OCI-LY7 (cell line): ENCODE measurements around the gene COL11A2. TPM values are rescaled to one million over a fixed set of nuclear protein-coding genes. Genes with fewer than 3 reads are reported as not detected.
"Not testable (repeated sequence)": the region's sequence is repeated elsewhere in the genome, so short reads cannot be mapped to it uniquely, and the experiment has no call there.

Experiments
- BruUV-seq: library from RNA; stranded (reverse); fragments of 400-500 nt; replicated peaks from 2 replicates; lab custom pipeline; 2021; lab: Mats Ljungman, UMichigan
- CTCF ChIA-PET: fragments of 300-600 bp; sonication (Branson Sonifier 250); formaldehyde crosslinking; loops from one replicate; lab custom pipeline; 2022; ENCODE audit warnings: antibody characterized with exemption; ENCODE audit not compliant: unreplicated experiment; lab: Charles Lee
- POLR2A ChIA-PET: fragments of 300-600 bp; sonication (Branson Sonifier 250); formaldehyde crosslinking; loops from one replicate; lab custom pipeline; 2022; ENCODE audit warnings: antibody characterized with exemption; lab: Charles Lee
- DNase-seq: peaks from one replicate; pipeline ENCODE4 v3.0.0-alpha.2; 2015; ENCODE audit warnings: low spot score
- H2AFZ ChIP-seq: fragments of 200-600 bp; sonication (generic), shearing (Covaris generic); 2 replicates; pipeline ENCODE4 v1.6.1; 2014; ENCODE audit warnings: mild to moderate bottlenecking, antibody characterized with exemption, low read length, moderate library complexity
- H3K27ac ChIP-seq: fragments of 200-600 bp; sonication (generic); 2 replicates; pipeline ENCODE4 v1.5.1; 2014; ENCODE audit warnings: mixed run types, low read depth, mild to moderate bottlenecking, moderate library complexity, low read length, inconsistent platforms; ENCODE audit not compliant: poor library complexity, severe bottlenecking
- H3K36me3 ChIP-seq: fragments of 200-600 bp; sonication (generic); 2 replicates; pipeline ENCODE4 v1.6.1; 2014; ENCODE audit warnings: mild to moderate bottlenecking, antibody characterized with exemption, low read length, moderate library complexity, mixed read lengths; ENCODE audit not compliant: insufficient read depth
- H3K4me1 ChIP-seq: fragments of 200-600 bp; sonication (generic); 2 replicates; pipeline ENCODE4 v1.5.1; 2014; ENCODE audit warnings: mild to moderate bottlenecking, low read length; ENCODE audit not compliant: insufficient read depth, poor library complexity, severe bottlenecking
- H3K4me2 ChIP-seq: fragments of 200-600 bp; sonication (generic); 2 replicates; pipeline ENCODE4 v1.6.1; 2014; ENCODE audit warnings: mild to moderate bottlenecking, low read length
- H3K4me3 ChIP-seq: fragments of 200-600 bp; sonication (generic); 2 replicates; pipeline ENCODE4 v1.5.1; 2014; ENCODE audit warnings: mild to moderate bottlenecking, low read depth, low read length; ENCODE audit not compliant: poor library complexity, severe bottlenecking
- H3K79me2 ChIP-seq: fragments of 200-600 bp; sonication (generic); 2 replicates; pipeline ENCODE4 v1.6.1; 2016; ENCODE audit warnings: low read depth, mild to moderate bottlenecking, low read length, moderate library complexity, mixed read lengths; ENCODE audit not compliant: insufficient read depth
- H3K9me2 ChIP-seq: fragments of 200-600 bp; sonication (generic); 2 replicates; pipeline ENCODE4 v1.6.1; 2016; ENCODE audit warnings: mild to moderate bottlenecking, low read length, mixed read lengths; ENCODE audit not compliant: insufficient read depth
- H3K9me3 ChIP-seq: fragments of 200-600 bp; sonication (generic); 2 replicates; pipeline ENCODE4 v1.6.1; 2014; ENCODE audit warnings: mild to moderate bottlenecking, mixed run types, low read length, mixed read lengths
- H4K20me1 ChIP-seq: fragments of 200-600 bp; sonication (generic); 2 replicates; pipeline ENCODE4 v1.6.1; 2014; ENCODE audit warnings: mild to moderate bottlenecking, antibody characterized with exemption, low read length, moderate library complexity, mixed read lengths; ENCODE audit not compliant: insufficient read depth
- EZH2phosphoT487 ChIP-seq: fragments of 200-600 bp; sonication (generic); IDR thresholded peaks from 2 replicates; pipeline ENCODE4 v1.6.1; 2018; ENCODE audit warnings: low read depth, borderline replicate concordance, mild to moderate bottlenecking, mixed run types, antibody characterized with exemption, low read length, moderate library complexity, mixed read lengths
- intact Hi-C: fragments of 100-400 bp; cut with micrococcal nuclease; formaldehyde crosslinking; loops from one replicate; pipeline ENCODE4 v1.10.0; 2022; ENCODE audit not compliant: unreplicated experiment
- total RNA-seq, 2 experiments: library from RNA; depleted of rRNA in 1 of 2; stranded (reverse); fragments of >200 nt in 1 of 2; shearing (Covaris generic) in 1 of 2; gene quantifications; 2 replicates each; pipeline ENCODE4 v1.2.3, GENCODE V29; 2014 to 2022
- TF ChIP-seq, protein P1 (sequence below): fragments of 200-600 bp; sonication (generic); conservative IDR thresholded peaks from 2 replicates; pipeline ENCODE4 v1.5.1; 2014; ENCODE audit warnings: mild to moderate bottlenecking, antibody characterized with exemption, low read length, moderate library complexity, mixed read lengths

Gene COL11A2
- total RNA-seq, 2 experiments from 2014 or later: 4.5 to 5.2 TPM

- no peaks in the 10 kb centered on the region for H3K9me2 ChIP-seq
- BruUV-seq: no TSS peak
- peaks cover 4% of the 10 kb centered on the region for H3K4me1 ChIP-seq
- ChIA-PET POLR2A (no interaction called here), CTCF (no interaction called here)
- H3K36me3 ChIP-seq: no peaks in the 10 kb centered on the region
- no peaks in the 10 kb centered on the region for H4K20me1 ChIP-seq
- no peak overlapping the region for H3K27ac ChIP-seq
- no peaks in the 10 kb centered on the region for H3K79me2 ChIP-seq
- DNase-seq: no peak
- no peak overlapping the region for H2AFZ ChIP-seq
- no peak overlapping the region for H3K4me3 ChIP-seq
- no peak overlapping the region for H3K4me2 ChIP-seq
- intact Hi-C loops: no loop called here
- peaks cover 3% of the 10 kb centered on the region; the same call in 1 of the 2 replicates for H3K9me3 ChIP-seq
- no peak for TF ChIP-seq EZH2phosphoT487
- TF ChIP-seq, protein P1, sequence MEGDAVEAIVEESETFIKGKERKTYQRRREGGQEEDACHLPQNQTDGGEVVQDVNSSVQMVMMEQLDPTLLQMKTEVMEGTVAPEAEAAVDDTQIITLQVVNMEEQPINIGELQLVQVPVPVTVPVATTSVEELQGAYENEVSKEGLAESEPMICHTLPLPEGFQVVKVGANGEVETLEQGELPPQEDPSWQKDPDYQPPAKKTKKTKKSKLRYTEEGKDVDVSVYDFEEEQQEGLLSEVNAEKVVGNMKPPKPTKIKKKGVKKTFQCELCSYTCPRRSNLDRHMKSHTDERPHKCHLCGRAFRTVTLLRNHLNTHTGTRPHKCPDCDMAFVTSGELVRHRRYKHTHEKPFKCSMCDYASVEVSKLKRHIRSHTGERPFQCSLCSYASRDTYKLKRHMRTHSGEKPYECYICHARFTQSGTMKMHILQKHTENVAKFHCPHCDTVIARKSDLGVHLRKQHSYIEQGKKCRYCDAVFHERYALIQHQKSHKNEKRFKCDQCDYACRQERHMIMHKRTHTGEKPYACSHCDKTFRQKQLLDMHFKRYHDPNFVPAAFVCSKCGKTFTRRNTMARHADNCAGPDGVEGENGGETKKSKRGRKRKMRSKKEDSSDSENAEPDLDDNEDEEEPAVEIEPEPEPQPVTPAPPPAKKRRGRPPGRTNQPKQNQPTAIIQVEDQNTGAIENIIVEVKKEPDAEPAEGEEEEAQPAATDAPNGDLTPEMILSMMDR: no peak
Measured at GRCh38 chr6:33156561-33156960, 35.7 kb downstream of the COL11A2 start.

DNA sequence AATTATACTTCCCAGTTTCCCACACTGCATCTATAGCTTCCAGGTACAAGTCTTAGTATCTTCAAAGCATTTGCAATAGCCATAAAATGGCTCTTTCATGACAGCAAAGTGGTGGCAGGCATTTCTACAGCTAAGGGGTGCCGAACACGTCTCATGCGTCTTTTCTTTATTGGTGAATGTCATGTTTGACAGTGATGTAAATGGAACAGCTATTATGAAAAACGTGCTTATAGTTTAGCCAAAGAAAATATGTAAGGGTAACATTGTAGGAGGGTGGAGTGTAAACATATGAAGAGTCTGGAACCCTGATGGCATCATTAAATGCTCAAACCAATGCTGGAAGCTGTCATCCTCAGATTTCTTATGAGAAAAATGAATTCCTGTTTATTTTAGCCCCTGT lies 37.9 kb downstream of the COL11A2 start:
- H3K4me3 ChIP-seq: no peak overlapping the region
- no TSS peak for BruUV-seq
- H3K4me2 ChIP-seq: no peak overlapping the region
- H4K20me1 ChIP-seq: no peaks in the 10 kb centered on the region
- no peak overlapping the region for H2AFZ ChIP-seq
- no peak for DNase-seq
- ChIA-PET POLR2A (interaction anchor here (0.7 kb wide), 1 partner anchor 137 kb away, joined by 4 read pairs; no protein-coding TSS in a partner anchor), CTCF (no interaction called here)
- no peaks in the 10 kb centered on the region for H3K79me2 ChIP-seq
- no peak for TF ChIP-seq EZH2phosphoT487
- TF ChIP-seq, protein P1: no peak
- intact Hi-C loops: no loop called here
- no peaks in the 10 kb centered on the region for H3K4me1 ChIP-seq
- no peaks in the 10 kb centered on the region for H3K9me2 ChIP-seq
- no peaks in the 10 kb centered on the region for H3K36me3 ChIP-seq
- H3K9me3 ChIP-seq: peaks cover 9% of the 10 kb centered on the region; the same call in 1 of the 2 replicates
- H3K27ac ChIP-seq: no peak overlapping the region

- intact Hi-C loops: no loop called here
Measured at GRCh38 chr6:33151050-33151449, 41.2 kb downstream of the COL11A2 start.

GRCh38 chr6:33150560-33150959 lies 41.7 kb downstream of the COL11A2 start:
- H4K20me1 ChIP-seq, H2AFZ ChIP-seq, H3K36me3 ChIP-seq, CTCF ChIA-PET, intact Hi-C loops, H3K79me2 ChIP-seq, H3K9me3 ChIP-seq, H3K9me2 ChIP-seq, H3K27ac ChIP-seq, DNase-seq, BruUV-seq, H3K4me2 ChIP-seq, H3K4me3 ChIP-seq, H3K4me1 ChIP-seq: not testable (repeated sequence)
- POLR2A ChIA-PET: interaction anchor here (1.7 kb wide), 1 partner anchor 9 kb away, joined by 4 read pairs; no protein-coding TSS in a partner anchor

More at GRCh38 chr6:33151050-33151449, 41.2 kb downstream of the COL11A2 start:
- H3K9me3 ChIP-seq: peaks cover 9% of the 10 kb centered on the region; the same call in 1 of the 2 replicates
- H3K4me3 ChIP-seq: no peak overlapping the region
- no peak for DNase-seq
- no peak overlapping the region for H3K4me2 ChIP-seq
- H3K4me1 ChIP-seq: no peaks in the 10 kb centered on the region
- no peaks in the 10 kb centered on the region for H3K36me3 ChIP-seq
- H3K27ac ChIP-seq: no peak overlapping the region
- no peaks in the 10 kb centered on the region for H4K20me1 ChIP-seq
- ChIA-PET CTCF (no interaction called here), POLR2A (no interaction called here)
- no peak for TF ChIP-seq EZH2phosphoT487
- TF ChIP-seq, protein P1: no peak
- no peaks in the 10 kb centered on the region for H3K9me2 ChIP-seq
- BruUV-seq: no TSS peak
- no peaks in the 10 kb centered on the region for H3K79me2 ChIP-seq
- H2AFZ ChIP-seq: no peak overlapping the region
